ENCODE measurements around the gene TOR3A.
"Not testable (repeated sequence)": the region's sequence is repeated elsewhere in the genome, so short reads cannot be mapped to it uniquely, and the experiment has no call there.

Gene TOR3A, protein sequence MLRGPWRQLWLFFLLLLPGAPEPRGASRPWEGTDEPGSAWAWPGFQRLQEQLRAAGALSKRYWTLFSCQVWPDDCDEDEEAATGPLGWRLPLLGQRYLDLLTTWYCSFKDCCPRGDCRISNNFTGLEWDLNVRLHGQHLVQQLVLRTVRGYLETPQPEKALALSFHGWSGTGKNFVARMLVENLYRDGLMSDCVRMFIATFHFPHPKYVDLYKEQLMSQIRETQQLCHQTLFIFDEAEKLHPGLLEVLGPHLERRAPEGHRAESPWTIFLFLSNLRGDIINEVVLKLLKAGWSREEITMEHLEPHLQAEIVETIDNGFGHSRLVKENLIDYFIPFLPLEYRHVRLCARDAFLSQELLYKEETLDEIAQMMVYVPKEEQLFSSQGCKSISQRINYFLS

DNA sequence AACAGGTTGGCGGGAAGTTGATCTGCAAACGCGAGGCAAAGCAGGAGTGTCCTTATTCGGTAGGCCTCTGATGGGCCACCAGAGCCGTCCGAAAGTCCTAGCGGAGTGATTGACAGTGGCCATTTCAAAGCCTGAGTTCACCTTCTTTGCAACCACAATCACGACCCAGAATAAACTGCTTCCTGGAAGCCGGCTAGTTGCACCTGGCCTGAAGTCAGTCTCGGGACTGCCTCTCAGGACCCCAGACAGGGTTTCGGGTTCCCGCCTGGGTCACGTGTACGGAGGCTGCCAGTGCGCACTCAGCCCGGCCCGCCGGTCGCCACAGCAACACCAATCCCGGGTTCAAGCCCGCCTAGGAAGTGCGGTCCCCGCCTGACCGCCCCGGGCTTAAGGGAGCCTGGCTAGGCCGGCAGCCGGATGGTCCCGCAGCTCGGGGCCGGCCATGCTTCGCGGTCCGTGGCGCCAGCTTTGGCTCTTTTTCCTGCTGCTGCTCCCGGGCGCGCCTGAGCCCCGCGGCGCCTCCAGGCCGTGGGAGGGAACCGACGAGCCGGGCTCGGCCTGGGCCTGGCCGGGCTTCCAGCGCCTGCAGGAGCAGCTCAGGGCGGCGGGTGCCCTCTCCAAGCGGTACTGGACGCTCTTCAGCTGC is at the start of gene TOR3A:
Gene TOR3A, plus strand, starts transcription at position 384 of the 646 bp plus-strand sequence. Its CDS starts 59 bp downstream, at position 443.
- DNase-seq (ENCODE audit: low read depth, low spot score) = peak; percentile 73

GRCh38 chr1:179034720-179035119 is 47.1 kb upstream of the TOR3A start:
- peak; percentile 10 for DNase-seq (ENCODE audit: low read depth, low spot score)

- DNase-seq (ENCODE audit: low read depth, low spot score) = no peak
Measured at GRCh38 chr1:179036844-179037465, 44.9 kb upstream of the TOR3A start.

- no peak for DNase-seq (ENCODE audit: low read depth, low spot score)
Measured at GRCh38 chr1:179038528-179039281, 43.2 kb upstream of the TOR3A start.

DNA sequence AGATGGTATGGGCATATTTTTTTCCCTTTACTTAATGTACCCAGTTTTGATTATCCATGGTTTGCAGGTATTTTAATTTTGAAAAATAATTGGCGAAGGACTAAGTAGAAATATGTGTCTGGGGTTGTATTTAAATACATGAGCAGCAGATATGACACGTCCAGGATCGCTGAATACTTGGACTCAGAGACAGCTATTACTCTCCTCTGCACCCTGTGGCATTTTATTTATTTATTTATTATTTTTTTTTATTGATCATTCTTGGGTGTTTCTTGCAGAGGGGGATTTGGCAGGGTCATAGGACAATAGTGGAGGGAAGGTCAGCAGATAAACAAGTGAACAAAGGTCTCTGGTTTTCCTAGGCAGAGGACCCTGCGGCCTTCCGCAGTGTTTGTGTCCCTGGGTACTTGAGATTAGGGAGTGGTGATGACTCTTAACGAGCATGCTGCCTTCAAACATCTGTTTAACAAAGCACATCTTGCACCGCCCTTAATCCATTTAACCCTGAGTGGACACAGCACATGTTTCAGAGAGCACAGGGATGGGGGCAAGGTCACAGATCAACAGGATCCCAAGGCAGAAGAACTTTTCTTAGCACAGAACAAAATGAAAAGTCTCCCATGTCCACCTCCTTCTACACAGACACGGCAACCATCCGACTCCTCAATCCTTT is 42.2 kb upstream of the TOR3A start:
- DNase-seq (ENCODE audit: low read depth, low spot score) = not testable (repeated sequence)

DNA sequence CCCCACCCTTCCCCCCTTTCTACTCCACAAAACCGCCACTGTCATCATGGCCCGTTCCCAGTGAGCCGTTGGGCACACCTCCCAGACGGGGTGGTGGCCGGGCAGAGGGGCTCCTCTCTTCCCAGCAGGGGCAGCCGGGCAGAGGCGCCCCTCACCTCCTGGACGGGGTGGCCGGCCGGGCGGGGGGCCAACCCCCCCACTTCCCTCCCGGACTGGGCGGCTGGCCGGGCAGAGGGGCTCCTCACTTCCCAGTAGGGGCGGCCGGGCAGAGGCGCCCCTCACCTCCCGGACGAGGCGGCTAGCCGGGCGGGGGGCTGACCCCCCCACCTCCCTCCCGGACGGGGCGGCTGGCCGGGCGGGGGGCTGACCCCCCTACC is 41.7 kb upstream of the TOR3A start:
- DNase-seq (ENCODE audit: low read depth, low spot score) = not testable (repeated sequence)

DNA sequence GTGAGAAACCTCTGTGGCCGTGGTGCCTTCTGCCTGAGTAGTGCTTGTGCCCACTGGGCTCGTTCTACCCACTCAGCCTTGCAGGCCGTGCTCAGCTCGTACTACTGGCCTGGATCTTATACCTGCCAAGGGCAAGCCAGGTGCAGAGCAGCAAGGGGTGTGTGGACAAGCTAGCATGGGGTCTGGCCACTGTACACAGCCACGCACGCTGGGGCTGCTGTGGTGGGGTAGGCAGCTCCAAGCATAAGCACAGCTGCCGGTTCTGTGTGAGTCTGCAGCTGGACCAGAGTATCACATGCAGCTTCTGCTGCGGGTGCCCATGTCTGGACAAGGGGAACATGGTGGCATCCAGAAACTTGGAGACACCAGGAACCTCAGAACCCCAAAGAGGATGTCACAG is 39.8 kb upstream of the TOR3A start:
- no peak for DNase-seq (ENCODE audit: low read depth, low spot score)

GRCh38 chr1:179042700-179043099 is 39.2 kb upstream of the TOR3A start:
- no peak for DNase-seq (ENCODE audit: low read depth, low spot score)

DNA sequence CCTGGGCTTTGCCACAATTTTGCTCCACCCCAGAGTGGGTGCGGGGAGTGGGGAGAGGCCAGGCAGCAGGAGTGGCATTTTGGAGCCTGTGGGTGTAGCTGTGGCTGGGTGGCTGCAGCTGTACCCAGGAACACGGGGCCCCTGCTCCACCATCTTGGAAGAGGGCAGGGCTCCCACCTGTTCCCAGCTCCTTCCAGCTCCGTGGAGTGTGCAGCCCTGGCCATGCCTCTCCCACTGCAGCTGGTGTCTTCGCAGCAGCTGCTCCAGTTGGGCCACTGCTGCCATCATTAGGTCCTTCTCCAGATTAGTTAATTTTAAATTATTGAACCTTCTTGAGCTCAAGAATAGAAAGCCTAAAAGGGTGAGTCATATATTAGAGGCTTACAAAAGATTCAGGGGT is 38.6 kb upstream of the TOR3A start:
- DNase-seq (ENCODE audit: low read depth, low spot score) = no peak

DNA sequence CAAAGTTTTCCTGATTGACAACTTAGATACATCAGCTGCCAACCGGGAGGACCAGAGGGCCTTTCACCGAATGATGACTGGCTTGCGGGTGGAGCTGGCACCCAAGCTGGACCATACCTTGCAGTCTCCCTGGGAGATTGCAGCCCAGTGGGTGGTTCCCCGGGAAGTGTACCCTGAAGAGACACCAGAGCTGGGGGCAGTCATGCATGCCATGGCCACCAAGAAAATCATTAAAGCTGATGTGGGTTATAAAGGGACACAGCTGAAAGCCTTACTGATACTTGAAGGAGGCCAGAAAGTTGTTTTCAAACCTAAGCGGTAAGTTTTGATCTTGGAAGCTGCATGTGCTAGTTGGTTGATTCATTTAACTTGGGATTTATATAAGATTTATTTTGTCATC is 38.0 kb upstream of the TOR3A start:
- DNase-seq (ENCODE audit: low read depth, low spot score) = no peak

DNA sequence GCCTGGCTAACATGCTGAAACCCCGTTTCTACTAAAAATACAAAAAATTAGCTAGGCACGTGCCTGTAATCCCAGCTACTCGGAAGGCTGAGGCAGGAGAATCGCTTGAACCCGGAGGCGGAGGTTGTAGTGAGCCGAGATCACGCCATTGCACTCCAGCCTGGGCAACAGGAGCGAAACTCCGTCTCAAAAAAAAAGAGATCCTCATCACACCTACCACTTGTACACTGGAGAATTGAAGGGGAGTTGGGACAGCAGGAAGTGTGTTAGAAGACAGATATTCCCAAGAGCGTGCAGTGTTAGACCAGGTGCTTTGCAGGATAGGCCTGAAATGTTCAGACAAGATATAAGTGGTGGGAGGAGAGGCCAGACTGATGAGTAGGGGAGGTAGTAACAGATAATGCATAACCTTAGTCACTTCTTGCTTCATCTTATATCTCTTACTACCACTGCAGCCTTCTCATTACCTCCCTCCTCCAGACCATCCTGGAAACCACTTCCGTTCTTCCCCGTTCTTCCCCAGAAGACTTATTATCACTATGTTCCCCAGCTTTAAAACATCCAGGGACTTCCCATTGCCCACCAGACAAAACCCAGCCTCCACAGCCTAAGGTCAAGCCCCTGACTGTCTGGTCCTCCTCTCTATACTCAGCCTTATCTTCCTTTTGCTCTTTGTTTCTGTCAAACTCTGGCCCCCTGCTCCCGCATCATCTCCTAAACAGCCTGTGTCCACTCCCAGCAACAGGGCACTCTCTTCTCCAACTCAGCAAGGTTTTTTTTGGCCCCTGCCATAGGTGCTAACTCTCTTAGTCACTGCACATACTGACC is 34.8 kb upstream of the TOR3A start:
- no peak for DNase-seq (ENCODE audit: low read depth, low spot score)

DNA sequence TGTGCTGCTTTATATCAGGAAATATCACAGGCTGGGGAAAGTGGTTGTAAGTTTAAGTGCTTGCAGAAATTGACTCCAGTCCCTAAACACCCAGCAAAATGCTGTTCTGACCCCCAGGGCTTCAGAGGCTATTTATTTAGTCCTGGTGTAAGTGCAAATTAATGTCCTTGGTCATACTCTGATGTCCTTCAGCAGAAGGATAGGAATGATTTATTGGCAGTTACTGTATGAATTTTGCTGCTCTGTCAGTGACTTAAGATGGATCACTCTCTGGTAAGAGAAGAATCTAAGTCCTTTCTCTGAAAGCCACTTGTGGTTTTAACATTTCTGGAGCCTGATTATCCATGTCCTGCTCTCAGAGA is 34.3 kb upstream of the TOR3A start:
- DNase-seq (ENCODE audit: low read depth, low spot score) = no peak

DNA sequence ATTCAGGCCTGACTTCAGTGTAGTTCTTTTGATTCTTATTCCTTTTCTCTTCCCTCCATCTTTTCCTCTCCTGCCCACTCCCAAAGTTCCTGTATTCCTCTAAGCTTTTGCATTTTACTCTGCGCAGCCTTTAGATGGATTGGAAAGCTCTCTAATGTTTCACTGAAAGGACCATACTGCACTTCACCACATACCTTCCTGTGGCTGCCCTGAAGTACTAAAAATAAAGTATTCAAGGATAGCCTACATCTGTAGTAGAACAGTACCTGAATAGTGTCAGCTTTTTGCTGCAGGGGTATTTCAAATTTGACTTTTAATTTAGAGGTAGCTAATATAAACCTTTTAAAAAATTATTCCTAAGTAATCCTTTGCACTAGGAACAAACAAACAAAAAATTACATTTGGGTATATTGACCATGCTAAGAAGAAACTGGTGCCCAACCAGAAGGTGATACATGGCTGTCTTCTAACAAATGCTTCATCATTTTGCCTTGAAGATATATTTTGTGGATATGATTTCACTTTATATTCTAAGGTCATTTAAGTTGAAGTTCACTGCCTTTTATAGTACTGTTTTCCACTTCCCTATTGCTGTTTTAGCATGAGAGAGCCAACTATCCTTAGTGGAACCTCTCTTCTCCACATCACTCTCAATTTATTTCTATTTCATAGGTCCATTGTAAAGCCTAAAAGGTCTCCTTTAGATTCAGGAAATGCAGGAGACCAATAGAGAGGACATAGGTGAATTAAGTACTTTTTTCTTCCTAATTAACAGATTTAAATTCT is 33.3 kb upstream of the TOR3A start:
- DNase-seq (ENCODE audit: low read depth, low spot score) = no peak

DNA sequence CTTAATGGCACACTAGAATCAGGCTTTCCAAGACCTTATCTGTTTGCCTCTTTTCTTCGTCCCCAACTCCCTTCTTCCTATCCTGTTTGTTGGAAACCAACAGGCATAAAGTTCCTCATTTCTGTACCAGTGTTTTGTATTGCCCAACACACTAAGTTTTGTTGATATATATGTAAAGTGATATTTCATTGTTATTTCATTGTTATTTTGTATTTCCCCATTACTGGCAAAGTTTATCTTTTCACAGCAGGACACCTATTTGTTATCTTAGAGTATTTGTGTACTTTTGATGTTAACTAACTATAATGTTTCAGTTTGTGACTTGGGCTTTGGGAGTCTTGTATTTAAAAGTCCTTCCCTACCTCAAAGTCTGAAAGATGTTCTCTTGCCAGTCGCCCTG is 29.1 kb upstream of the TOR3A start:
- no peak for DNase-seq (ENCODE audit: low read depth, low spot score)

- DNase-seq (ENCODE audit: low read depth, low spot score) = no peak
Measured at GRCh38 chr1:179053486-179053885, 28.4 kb upstream of the TOR3A start.

GRCh38 chr1:179055937-179056336 is 25.9 kb upstream of the TOR3A start:
- DNase-seq (ENCODE audit: low read depth, low spot score) = no peak

DNA sequence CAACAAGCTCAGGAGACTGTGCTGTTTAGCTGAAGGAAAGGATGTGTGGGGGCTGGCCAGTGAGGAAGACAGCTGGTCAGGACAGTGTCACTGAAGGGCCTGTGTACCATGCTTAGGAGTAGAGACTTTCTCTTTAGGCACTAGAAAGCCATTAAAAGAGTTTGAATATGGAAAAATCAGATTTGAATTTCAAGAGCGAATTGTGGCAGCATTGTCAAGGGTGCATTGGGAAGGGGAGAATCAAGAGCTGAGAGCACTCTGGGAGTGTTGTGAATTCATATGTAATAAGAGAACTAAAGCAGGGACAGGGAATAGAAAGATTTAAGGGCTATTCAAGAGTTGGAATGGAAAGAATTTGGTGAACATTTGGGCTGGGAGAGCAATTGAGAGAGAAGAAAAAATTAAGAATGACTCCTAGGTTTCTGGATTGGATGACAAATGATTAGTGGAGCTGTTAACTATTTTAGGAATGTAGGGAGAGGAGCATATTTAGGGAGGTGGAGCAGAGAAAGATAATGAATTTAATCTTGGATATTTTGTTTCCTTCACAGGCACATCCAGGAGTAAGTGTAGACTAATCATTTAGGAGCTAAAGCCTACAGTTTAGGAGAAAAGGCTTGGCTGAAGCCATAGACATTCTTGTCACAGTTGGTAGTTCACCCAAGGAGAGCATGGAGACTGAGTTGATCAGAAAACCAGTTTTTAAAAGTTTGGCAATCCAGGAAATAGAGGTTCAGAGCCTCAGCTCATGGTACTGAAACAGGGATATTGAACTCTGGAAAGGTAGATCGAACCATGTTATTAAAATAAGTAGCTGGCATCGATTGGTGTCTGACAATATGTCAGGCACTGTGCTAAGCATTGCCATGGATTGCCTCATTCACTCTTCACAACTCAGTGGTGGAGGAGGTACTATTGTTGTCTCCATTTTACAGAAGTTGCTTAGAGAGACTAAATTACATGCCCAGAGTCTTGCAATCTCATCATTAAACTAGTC is 23.1 kb upstream of the TOR3A start:
- no peak for DNase-seq (ENCODE audit: low read depth, low spot score)

Measured in brain pericyte (primary cell).